Neural progenitor cell (in vitro differentiated cells): ENCODE results near the gene RIPOR2.

Source experiments
- EZH2 ChIP-seq: fragments of 200-600 bp; sonication (generic); IDR thresholded peaks from 2 replicates; pipeline ENCODE4 v1.6.1; 2017; ENCODE audit warnings: antibody characterized with exemption, mild to moderate bottlenecking, moderate library complexity
- EZH2phosphoT487 ChIP-seq: fragments of 200-600 bp; sonication (generic); IDR thresholded peaks from 2 replicates; pipeline ENCODE4 v1.6.1; 2017; ENCODE audit warnings: antibody characterized with exemption
- TF ChIP-seq, protein P1 (sequence below): fragments of 200-600 bp; sonication (generic); IDR thresholded peaks from 2 replicates; pipeline ENCODE4 v1.5.1; 2017; ENCODE audit warnings: antibody characterized with exemption, mild to moderate bottlenecking

- TF ChIP-seq, protein P1, sequence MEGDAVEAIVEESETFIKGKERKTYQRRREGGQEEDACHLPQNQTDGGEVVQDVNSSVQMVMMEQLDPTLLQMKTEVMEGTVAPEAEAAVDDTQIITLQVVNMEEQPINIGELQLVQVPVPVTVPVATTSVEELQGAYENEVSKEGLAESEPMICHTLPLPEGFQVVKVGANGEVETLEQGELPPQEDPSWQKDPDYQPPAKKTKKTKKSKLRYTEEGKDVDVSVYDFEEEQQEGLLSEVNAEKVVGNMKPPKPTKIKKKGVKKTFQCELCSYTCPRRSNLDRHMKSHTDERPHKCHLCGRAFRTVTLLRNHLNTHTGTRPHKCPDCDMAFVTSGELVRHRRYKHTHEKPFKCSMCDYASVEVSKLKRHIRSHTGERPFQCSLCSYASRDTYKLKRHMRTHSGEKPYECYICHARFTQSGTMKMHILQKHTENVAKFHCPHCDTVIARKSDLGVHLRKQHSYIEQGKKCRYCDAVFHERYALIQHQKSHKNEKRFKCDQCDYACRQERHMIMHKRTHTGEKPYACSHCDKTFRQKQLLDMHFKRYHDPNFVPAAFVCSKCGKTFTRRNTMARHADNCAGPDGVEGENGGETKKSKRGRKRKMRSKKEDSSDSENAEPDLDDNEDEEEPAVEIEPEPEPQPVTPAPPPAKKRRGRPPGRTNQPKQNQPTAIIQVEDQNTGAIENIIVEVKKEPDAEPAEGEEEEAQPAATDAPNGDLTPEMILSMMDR = no peak
- TF ChIP-seq EZH2 (no peak), EZH2phosphoT487 (no peak)
These were observed 86.0 kb downstream of the RIPOR2 start for GRCh38 chr6:24849713-24850112.
